GM12878 (cell line): ENCODE results near the gene RSPH1. TPM values are rescaled to one million over a fixed set of nuclear protein-coding genes. Genes with fewer than 3 reads are reported as not detected.

Experiments used
- ATAC-seq: fragments of 200-7000 bp; cut with Tn5 transposase; 3 replicates; pipeline ENCODE4 v1.9.1; 2020; ENCODE audit warnings: mild to moderate bottlenecking, moderate library complexity
- BruUV-seq: library from RNA; stranded (reverse); fragments of 400-500 nt; replicated peaks from 2 replicates; lab custom pipeline; 2021; lab: Mats Ljungman, UMichigan
- CTCF ChIA-PET: fragments of 300-600 bp; sonication (Branson Sonifier 250); formaldehyde crosslinking; extraction: SDS; loops from one replicate; lab custom pipeline; 2021; ENCODE audit warnings: inconsistent platforms; lab: Yijun Ruan, JAX
- POLR2A ChIA-PET: fragments of 350-600 bp; formaldehyde crosslinking; extraction: SDS; loops from one replicate; lab custom pipeline; 2021; ENCODE audit warnings: inconsistent platforms; lab: Charles Lee
- RAD21 ChIA-PET: fragments of 300-600 bp; sonication (Branson Sonifier 250); formaldehyde crosslinking; loops from one replicate; lab custom pipeline; 2023; ENCODE audit warnings: antibody characterized with exemption; ENCODE audit not compliant: unreplicated experiment; lab: Charles Lee
- SMC1A ChIA-PET: fragments of 300-600 bp; sonication (Branson Sonifier 250); formaldehyde crosslinking; loops from one replicate; lab custom pipeline; 2023; ENCODE audit not compliant: unreplicated experiment, uncharacterized antibody; lab: Charles Lee
- DNase-seq: peaks from one replicate; pipeline ENCODE4 v3.0.0-alpha.2; 2011; ENCODE audit warnings: low read depth, low spot score
- FAIRE-seq: peaks from 3 replicates; lab custom pipeline; 2011; peaks lifted over from hg19 to GRCh38; lab: Jason Lieb, UNC
- H2AFZ ChIP-seq: 2 replicates; pipeline ENCODE4 v1.6.0; 2011; ENCODE audit warnings: low read depth, low read length, control low read depth; ENCODE audit not compliant: control insufficient read depth
- H3K27ac ChIP-seq: 2 replicates; pipeline ENCODE4 v1.5.1; 2011; ENCODE audit warnings: control low read depth; ENCODE audit not compliant: control insufficient read depth, insufficient read depth
- H3K27me3 ChIP-seq, 2 experiments: replicated peaks in 1 of 2; 2 replicates each; pipeline versions ENCODE4 v1.6.0 to v1.6.1; 2011; ENCODE audit warnings: low read length in 1 of 2; ENCODE audit not compliant: control insufficient read depth in 2 of 2, insufficient read depth in 2 of 2
- H3K36me3 ChIP-seq, 2 experiments: 2 replicates each; pipeline ENCODE4 v1.5.1; 2011; ENCODE audit warnings: low read length in 1 of 2; ENCODE audit not compliant: control insufficient read depth in 2 of 2, insufficient read depth in 2 of 2
- H3K4me1 ChIP-seq: 2 replicates; pipeline ENCODE4 v1.6.1; 2011; ENCODE audit warnings: mild to moderate bottlenecking, low read length, moderate library complexity, mixed read lengths; ENCODE audit not compliant: control insufficient read depth, insufficient read depth
- H3K4me2 ChIP-seq: 2 replicates; pipeline ENCODE4 v1.6.0; 2011; ENCODE audit warnings: control low read depth; ENCODE audit not compliant: control insufficient read depth, insufficient read depth
- H3K4me3 ChIP-seq: fragments of 200-600 bp; sonication (generic); 2 replicates; pipeline ENCODE4 v1.5.1; 2016
- H3K79me2 ChIP-seq: 2 replicates; pipeline ENCODE4 v1.6.0; 2011; ENCODE audit warnings: low read length; ENCODE audit not compliant: control insufficient read depth, insufficient read depth
- H3K9ac ChIP-seq: 2 replicates; pipeline ENCODE4 v1.8.0; 2011; ENCODE audit warnings: low read length, control low read depth, mixed read lengths; ENCODE audit not compliant: control insufficient read depth, insufficient read depth
- H3K9me3 ChIP-seq: replicated peaks from 3 replicates; pipeline ENCODE4 v1.5.1; 2011; ENCODE audit warnings: mild to moderate bottlenecking, low read length; ENCODE audit not compliant: control insufficient read depth, insufficient read depth
- H4K20me1 ChIP-seq: 2 replicates; pipeline ENCODE4 v1.6.0; 2011; ENCODE audit not compliant: control insufficient read depth, insufficient read depth
- BACH1 ChIP-seq: fragments of 450-650 bp; IDR thresholded peaks from 2 replicates; pipeline ENCODE4 v1.6.1; 2017; ENCODE audit warnings: mild to moderate bottlenecking, borderline replicate concordance
- E4F1 ChIP-seq: fragments of 450-650 bp; IDR thresholded peaks from 2 replicates; pipeline ENCODE4 v1.6.1; 2018; ENCODE audit warnings: borderline replicate concordance, mild to moderate bottlenecking; ENCODE audit not compliant: partially characterized antibody
- EGR1 ChIP-seq, 2 experiments: IDR thresholded peaks; 1 replicate in 1 of 2; 2 replicates in 1 of 2; pipeline ENCODE4 v1.6.1; 2011 to 2012; ENCODE audit warnings: low read depth in 2 of 2, low read length in 2 of 2, borderline replicate concordance in 1 of 2, mild to moderate bottlenecking in 1 of 2, moderate library complexity in 1 of 2
- FOS ChIP-seq: IDR thresholded peaks from 3 replicates; pipeline ENCODE4 v1.6.1; 2011; ENCODE audit warnings: borderline replicate concordance; ENCODE audit not compliant: insufficient read length; ENCODE audit errors: extremely low read depth
- MLLT1 ChIP-seq: fragments of 450-650 bp; IDR thresholded peaks from 2 replicates; pipeline ENCODE4 v1.6.1; 2016; ENCODE audit warnings: mild to moderate bottlenecking
- NFYB ChIP-seq: IDR thresholded peaks from 2 replicates; pipeline ENCODE4 v1.6.1; 2011; ENCODE audit warnings: low read depth, mild to moderate bottlenecking, low read length, improper control_type of control experiment, moderate library complexity; ENCODE audit not compliant: insufficient read depth
- NR2F1 ChIP-seq: fragments of 450-650 bp; conservative IDR thresholded peaks from 2 replicates; pipeline ENCODE4 v1.6.1; 2017; ENCODE audit warnings: mild to moderate bottlenecking
- POLR2AphosphoS5 ChIP-seq: IDR thresholded peaks from 2 replicates; pipeline ENCODE4 v1.6.1; 2011; ENCODE audit warnings: mild to moderate bottlenecking, low read length, inconsistent platforms
- SUZ12 ChIP-seq: fragments of 200-600 bp; sonication (generic); IDR thresholded peaks from one replicate; pipeline ENCODE4 v1.6.1; 2018; ENCODE audit warnings: antibody characterized with exemption, mild to moderate bottlenecking; ENCODE audit not compliant: unreplicated experiment
- ZBTB33 ChIP-seq: fragments of 450-650 bp; IDR thresholded peaks from 2 replicates; pipeline ENCODE4 v1.6.1; 2017; ENCODE audit warnings: mild to moderate bottlenecking
- ZBTB40 ChIP-seq: fragments of 450-650 bp; IDR thresholded peaks from 2 replicates; pipeline ENCODE4 v1.6.1; 2016; ENCODE audit warnings: mild to moderate bottlenecking, moderate library complexity, borderline replicate concordance
- WGBS: methylation state at CpG from one replicate; pipeline ENCODE4 v1.1.6; 2016; ENCODE audit warnings: low lambda C conversion rate; ENCODE audit not compliant: insufficient replicate concordance, insufficient coverage; ENCODE audit errors: missing lambda C conversion rate; 5-methylcytosine and 5-hydroxymethylcytosine counted together
- in situ Hi-C: fragments of 300-500 bp; cut with MboI; formaldehyde crosslinking; loops from 9 replicates; pipeline ENCODE4 v1.14.3; 2018; ENCODE audit warnings: mixed read lengths
- intact Hi-C: fragments of 100-400 bp; cut with micrococcal nuclease; formaldehyde crosslinking; loops from one replicate; pipeline ENCODE4 v1.14.2; 2022; ENCODE audit not compliant: unreplicated experiment
- polyA plus RNA-seq, 11 experiments: library from polyadenylated mRNA; depleted of rRNA in 4 of 11; unstranded in 6 of 11; stranded (reverse) in 5 of 11; fragments of >200 nt; fragmentation: Nextera tagmentation in 4 of 11; fragmentation: Illumina TruSeq in 1 of 11; extraction: Ambion mirVana in 4 of 11; extraction: Trizol in 1 of 11; gene quantifications; 1 replicate in 1 of 11; 2 replicates in 10 of 11; pipeline versions ENCODE4 v1.2.1 to v1.2.3, GENCODE V29; 2011 to 2016; ENCODE audit warnings: inconsistent platforms in 2 of 11, missing spikeins in 2 of 11, low read depth in 1 of 11
- total RNA-seq, 4 experiments: library from RNA; depleted of rRNA in 3 of 4; stranded (reverse); fragments of >200 nt in 3 of 4; fragmentation: Illumina TruSeq in 1 of 4; extraction: Trizol in 1 of 4; gene quantifications; 2 replicates each; pipeline versions ENCODE4 v1.2.1 to v1.2.3, GENCODE V29; 2013 to 2021

RSPH1 gene
- total and polyA plus RNA-seq, 10 of the 15 experiments (the other 5 are each of a cell fraction or from before 2014, with no cell fraction given) = 0.11 to 1.4 (median 0.38) TPM

- ChIA-PET POLR2A (interaction anchor here (1.0 to 5.9 kb wide), 7 partner anchors 7 to 139 kb away, joined by 3 to 71 read pairs (median 9); partner anchors contain the start of gene SLC37A1), SMC1A (interaction anchor here (1.2 to 9.1 kb wide), 6 partner anchors 9 to 68 kb away, joined by 4 to 268 read pairs (median 54); partner anchors contain the start of genes RSPH1 and SLC37A1), CTCF (interaction anchor here (0.6 to 7.6 kb wide), 4 partner anchors 56 to 86 kb away, joined by 3 to 168 read pairs (median 37); no protein-coding TSS in a partner anchor), RAD21 (interaction anchor here (0.9 to 6.6 kb wide), 9 partner anchors 10 to 247 kb away, joined by 3 to 146 read pairs (median 4); partner anchors contain the start of gene SLC37A1)
- H3K4me2 ChIP-seq = peak overlapping the region; percentile 38
- FAIRE-seq (no peak), ATAC-seq (peak; percentile 10), DNase-seq (no peak)
- H3K27me3 ChIP-seq = no peaks in the 10 kb centered on the region
- H3K27ac ChIP-seq = peak overlapping the region; percentile 40
- peaks cover 14 to 16% of the 10 kb centered on the region in 2 experiments for H3K36me3 ChIP-seq
- peaks cover 21% of the 10 kb centered on the region for H3K79me2 ChIP-seq
- intact Hi-C loops (no loop called here), in situ Hi-C loops (no loop called here)
- H3K9me3 ChIP-seq = no peaks in the 10 kb centered on the region
- peaks cover 90% of the 10 kb centered on the region for H3K4me1 ChIP-seq
- H4K20me1 ChIP-seq = no peaks in the 10 kb centered on the region
- H2AFZ ChIP-seq = no peak overlapping the region
- peak overlapping the region; percentile 26; the same call in 1 of the 2 replicates for H3K9ac ChIP-seq
- BruUV-seq = no TSS peak
- WGBS = 64% methylated on average over 18 of the region's 18 CpGs
- no peak overlapping the region for H3K4me3 ChIP-seq
- TF ChIP-seq NFYB (no peak), FOS (no peak), E4F1 (no peak), POLR2AphosphoS5 (no peak; the same call in 1 of the 2 replicates), EGR1 (IDR thresholded peaks at IDR 0.05; ENCODE audit: borderline replicate concordance in 1 of 2, low read depth in 2 of 2, low read length in 2 of 2) (no peak), ZBTB40 (no peak), MLLT1 (peak; percentile 60), SUZ12 (no peak), NR2F1 (peak; percentile 53), ZBTB33 (no peak), BACH1 (no peak)
Measured at GRCh38 chr21:42532466-42533181, 36.6 kb upstream of the RSPH1 start.
